WTC11 (cell line): ENCODE data around the gene BTBD9. TPM values are rescaled to one million over a fixed set of nuclear protein-coding genes. Genes with fewer than 3 reads are reported as not detected.

Experiments used
- ATAC-seq: fragments of 200-7000 bp; cut with Tn5 transposase; 2 replicates; pipeline ENCODE4 v1.10.0; 2021; ENCODE audit warnings: mild to moderate bottlenecking, moderate library complexity
- CTCF ChIA-PET: fragments of 300-600 bp; sonication (Branson Sonifier 250); formaldehyde crosslinking; loops from one replicate; lab custom pipeline; 2021; ENCODE audit warnings: antibody characterized with exemption; lab: Charles Lee
- POLR2A ChIA-PET: fragments of 350-600 bp; sonication (Branson Sonifier 250); formaldehyde crosslinking; loops from one replicate; lab custom pipeline; 2021; ENCODE audit warnings: antibody characterized with exemption; lab: Charles Lee
- DNase-seq: peaks from one replicate; pipeline ENCODE4 v3.0.0; 2021; ENCODE audit warnings: low spot score
- H3K27ac Mint-ChIP-seq: 2 replicates; pipeline ENCODE4 v1.8.0; 2021; ENCODE audit warnings: mixed read lengths
- H3K27me3 Mint-ChIP-seq: 2 replicates; pipeline ENCODE4 v1.8.0; 2021; ENCODE audit warnings: low read depth, mild to moderate bottlenecking, moderate library complexity, mixed read lengths
- H3K36me3 Mint-ChIP-seq: 2 replicates; pipeline ENCODE4 v1.8.0; 2021; ENCODE audit warnings: mixed read lengths
- H3K4me1 Mint-ChIP-seq: 2 replicates; pipeline ENCODE4 v1.8.0; 2022; ENCODE audit warnings: mixed read lengths
- H3K4me3 Mint-ChIP-seq: 2 replicates; pipeline ENCODE4 v1.8.0; 2021; ENCODE audit warnings: mild to moderate bottlenecking, moderate library complexity, mixed read lengths
- H3K9me3 Mint-ChIP-seq: 2 replicates; pipeline ENCODE4 v1.8.0; 2021; ENCODE audit warnings: mixed read lengths
- CREM ChIP-seq: sonication (generic); formaldehyde crosslinking; IDR thresholded peaks from 2 replicates; pipeline ENCODE4 v1.8.1; 2022; ENCODE audit warnings: mild to moderate bottlenecking, missing genetic modification reagents, moderate library complexity
- EMX1 ChIP-seq: fragments of 250-450 bp; sonication (Bioruptor Pico); IDR thresholded peaks from 2 replicates; pipeline ENCODE4 v1.8.0; 2021; ENCODE audit warnings: mild to moderate bottlenecking
- HMGA2 ChIP-seq: fragments of 250-450 bp; sonication (Bioruptor Pico); IDR thresholded peaks from 2 replicates; pipeline ENCODE4 v1.4.0; 2021; ENCODE audit warnings: mild to moderate bottlenecking, moderate library complexity
- JAZF1 ChIP-seq: fragments of 250-450 bp; sonication (Bioruptor Pico); IDR thresholded peaks from 2 replicates; pipeline ENCODE4 v1.9.0; 2021; ENCODE audit warnings: moderate library complexity, mild to moderate bottlenecking, inconsistent platforms
- KAT7 ChIP-seq: sonication (generic); formaldehyde crosslinking; IDR thresholded peaks from 2 replicates; pipeline ENCODE4 v1.8.1; 2023; ENCODE audit warnings: missing genetic modification reagents, mild to moderate bottlenecking, borderline replicate concordance
- NFATC4 ChIP-seq: fragments of 250-450 bp; sonication (Bioruptor Pico); IDR thresholded peaks from 2 replicates; pipeline ENCODE4 v1.9.0; 2021; ENCODE audit warnings: mild to moderate bottlenecking
- NR1H2 ChIP-seq: sonication (generic); formaldehyde crosslinking; IDR thresholded peaks from 2 replicates; pipeline ENCODE4 v1.9.0; 2021; ENCODE audit warnings: mild to moderate bottlenecking, moderate library complexity, missing genetic modification reagents
- NR2C2 ChIP-seq: sonication (generic); formaldehyde crosslinking; IDR thresholded peaks from 2 replicates; pipeline ENCODE4 v1.8.0; 2022; ENCODE audit warnings: mild to moderate bottlenecking, missing genetic modification reagents
- NR3C1 ChIP-seq: sonication (generic); formaldehyde crosslinking; conservative IDR thresholded peaks from 2 replicates; pipeline ENCODE4 v1.8.1; 2023; ENCODE audit warnings: low read depth, mild to moderate bottlenecking, missing genetic modification reagents
- SP1 ChIP-seq: sonication (generic); formaldehyde crosslinking; conservative IDR thresholded peaks from 2 replicates; pipeline ENCODE4 v1.8.1; 2022; ENCODE audit warnings: missing genetic modification reagents
- TEAD4 ChIP-seq: sonication (generic); formaldehyde crosslinking; IDR thresholded peaks from 2 replicates; pipeline ENCODE4 v1.8.0; 2022; ENCODE audit warnings: mild to moderate bottlenecking, missing genetic modification reagents
- TP53 ChIP-seq: sonication (generic); formaldehyde crosslinking; IDR thresholded peaks from 2 replicates; pipeline ENCODE4 v1.8.1; 2023; ENCODE audit warnings: mild to moderate bottlenecking, missing genetic modification reagents
- total RNA-seq: library from RNA; stranded (reverse); gene quantifications from 3 replicates; pipeline ENCODE4 v1.2.3, GENCODE V29; 2021
- TF ChIP-seq, protein P1 (sequence below): sonication (generic); formaldehyde crosslinking; conservative IDR thresholded peaks from 2 replicates; pipeline ENCODE4 v1.8.1; 2023; ENCODE audit warnings: mild to moderate bottlenecking, low read depth, missing genetic modification reagents, moderate library complexity
- TF ChIP-seq, protein P2 (sequence below): sonication (generic); formaldehyde crosslinking; IDR thresholded peaks from 2 replicates; pipeline ENCODE4 v1.8.0; 2023; ENCODE audit warnings: mild to moderate bottlenecking, missing genetic modification reagents
- TF ChIP-seq, protein P3 (sequence below): sonication (generic); formaldehyde crosslinking; IDR thresholded peaks from 2 replicates; pipeline ENCODE4 v1.8.0; 2022; ENCODE audit warnings: mild to moderate bottlenecking, missing genetic modification reagents
- TF ChIP-seq, protein P4 (sequence below): sonication (generic); formaldehyde crosslinking; IDR thresholded peaks from 2 replicates; pipeline ENCODE4 v1.8.1; 2023; ENCODE audit warnings: mild to moderate bottlenecking, missing genetic modification reagents, moderate library complexity
- TF ChIP-seq, protein P5 (sequence below): sonication (generic); formaldehyde crosslinking; IDR thresholded peaks from 2 replicates; pipeline ENCODE4 v1.8.1; 2023; ENCODE audit warnings: mild to moderate bottlenecking, missing genetic modification reagents, moderate library complexity
- TF ChIP-seq, protein P6 (sequence below): fragments of 250-450 bp; sonication (Bioruptor Pico); IDR thresholded peaks from 2 replicates; pipeline ENCODE4 v1.8.0; 2021; ENCODE audit warnings: mild to moderate bottlenecking
- TF ChIP-seq, protein P7 (sequence below): sonication (generic); formaldehyde crosslinking; IDR thresholded peaks from 2 replicates; pipeline ENCODE4 v1.8.1; 2022; ENCODE audit warnings: mild to moderate bottlenecking, missing genetic modification reagents, moderate library complexity, borderline replicate concordance

Gene BTBD9
- total RNA-seq, 1 experiment from 2014 or later, result 4.2 TPM

DNA sequence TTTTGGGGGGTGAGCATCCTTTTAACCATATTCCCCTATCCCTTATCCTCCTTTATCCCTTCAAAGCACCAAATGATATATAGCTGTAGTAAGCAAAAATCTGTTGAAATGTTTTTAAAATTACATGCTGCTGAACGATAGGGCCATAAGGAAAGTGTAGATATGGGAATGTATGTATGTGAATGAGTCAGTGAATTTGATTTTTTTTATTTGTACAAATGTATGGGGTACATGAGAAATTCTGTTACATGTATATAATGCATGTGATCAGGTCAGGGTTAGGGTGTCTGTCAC lies 493.0 kb downstream of the BTBD9 start:
- Mint-ChIP-seq H3K27me3 (no peaks in the 10 kb centered on the region), H3K27ac (no peak overlapping the region), H3K4me3 (no peak overlapping the region), H3K4me1 (peaks cover 50% of the 10 kb centered on the region), H3K9me3 (no peaks in the 10 kb centered on the region), H3K36me3 (no peaks in the 10 kb centered on the region)
- CTCF ChIA-PET, result no interaction called here
- DNase-seq, result no peak
- POLR2A ChIA-PET, result no interaction called here
- TF ChIP-seq TEAD4 (CRISPR knock-in tag) (no peak), TP53 (no peak), KAT7 (CRISPR knock-in tag) (no peak), NR3C1 (CRISPR knock-in tag) (no peak), NR1H2 (CRISPR knock-in tag) (no peak), SP1 (no peak), JAZF1 (CRISPR knock-in tag) (no peak)
- TF ChIP-seq, protein P1, sequence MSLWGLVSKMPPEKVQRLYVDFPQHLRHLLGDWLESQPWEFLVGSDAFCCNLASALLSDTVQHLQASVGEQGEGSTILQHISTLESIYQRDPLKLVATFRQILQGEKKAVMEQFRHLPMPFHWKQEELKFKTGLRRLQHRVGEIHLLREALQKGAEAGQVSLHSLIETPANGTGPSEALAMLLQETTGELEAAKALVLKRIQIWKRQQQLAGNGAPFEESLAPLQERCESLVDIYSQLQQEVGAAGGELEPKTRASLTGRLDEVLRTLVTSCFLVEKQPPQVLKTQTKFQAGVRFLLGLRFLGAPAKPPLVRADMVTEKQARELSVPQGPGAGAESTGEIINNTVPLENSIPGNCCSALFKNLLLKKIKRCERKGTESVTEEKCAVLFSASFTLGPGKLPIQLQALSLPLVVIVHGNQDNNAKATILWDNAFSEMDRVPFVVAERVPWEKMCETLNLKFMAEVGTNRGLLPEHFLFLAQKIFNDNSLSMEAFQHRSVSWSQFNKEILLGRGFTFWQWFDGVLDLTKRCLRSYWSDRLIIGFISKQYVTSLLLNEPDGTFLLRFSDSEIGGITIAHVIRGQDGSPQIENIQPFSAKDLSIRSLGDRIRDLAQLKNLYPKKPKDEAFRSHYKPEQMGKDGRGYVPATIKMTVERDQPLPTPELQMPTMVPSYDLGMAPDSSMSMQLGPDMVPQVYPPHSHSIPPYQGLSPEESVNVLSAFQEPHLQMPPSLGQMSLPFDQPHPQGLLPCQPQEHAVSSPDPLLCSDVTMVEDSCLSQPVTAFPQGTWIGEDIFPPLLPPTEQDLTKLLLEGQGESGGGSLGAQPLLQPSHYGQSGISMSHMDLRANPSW (CRISPR knock-in tag), result no peak
- TF ChIP-seq, protein P2, sequence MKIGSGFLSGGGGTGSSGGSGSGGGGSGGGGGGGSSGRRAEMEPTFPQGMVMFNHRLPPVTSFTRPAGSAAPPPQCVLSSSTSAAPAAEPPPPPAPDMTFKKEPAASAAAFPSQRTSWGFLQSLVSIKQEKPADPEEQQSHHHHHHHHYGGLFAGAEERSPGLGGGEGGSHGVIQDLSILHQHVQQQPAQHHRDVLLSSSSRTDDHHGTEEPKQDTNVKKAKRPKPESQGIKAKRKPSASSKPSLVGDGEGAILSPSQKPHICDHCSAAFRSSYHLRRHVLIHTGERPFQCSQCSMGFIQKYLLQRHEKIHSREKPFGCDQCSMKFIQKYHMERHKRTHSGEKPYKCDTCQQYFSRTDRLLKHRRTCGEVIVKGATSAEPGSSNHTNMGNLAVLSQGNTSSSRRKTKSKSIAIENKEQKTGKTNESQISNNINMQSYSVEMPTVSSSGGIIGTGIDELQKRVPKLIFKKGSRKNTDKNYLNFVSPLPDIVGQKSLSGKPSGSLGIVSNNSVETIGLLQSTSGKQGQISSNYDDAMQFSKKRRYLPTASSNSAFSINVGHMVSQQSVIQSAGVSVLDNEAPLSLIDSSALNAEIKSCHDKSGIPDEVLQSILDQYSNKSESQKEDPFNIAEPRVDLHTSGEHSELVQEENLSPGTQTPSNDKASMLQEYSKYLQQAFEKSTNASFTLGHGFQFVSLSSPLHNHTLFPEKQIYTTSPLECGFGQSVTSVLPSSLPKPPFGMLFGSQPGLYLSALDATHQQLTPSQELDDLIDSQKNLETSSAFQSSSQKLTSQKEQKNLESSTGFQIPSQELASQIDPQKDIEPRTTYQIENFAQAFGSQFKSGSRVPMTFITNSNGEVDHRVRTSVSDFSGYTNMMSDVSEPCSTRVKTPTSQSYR, result no peak
- TF ChIP-seq, protein P3, sequence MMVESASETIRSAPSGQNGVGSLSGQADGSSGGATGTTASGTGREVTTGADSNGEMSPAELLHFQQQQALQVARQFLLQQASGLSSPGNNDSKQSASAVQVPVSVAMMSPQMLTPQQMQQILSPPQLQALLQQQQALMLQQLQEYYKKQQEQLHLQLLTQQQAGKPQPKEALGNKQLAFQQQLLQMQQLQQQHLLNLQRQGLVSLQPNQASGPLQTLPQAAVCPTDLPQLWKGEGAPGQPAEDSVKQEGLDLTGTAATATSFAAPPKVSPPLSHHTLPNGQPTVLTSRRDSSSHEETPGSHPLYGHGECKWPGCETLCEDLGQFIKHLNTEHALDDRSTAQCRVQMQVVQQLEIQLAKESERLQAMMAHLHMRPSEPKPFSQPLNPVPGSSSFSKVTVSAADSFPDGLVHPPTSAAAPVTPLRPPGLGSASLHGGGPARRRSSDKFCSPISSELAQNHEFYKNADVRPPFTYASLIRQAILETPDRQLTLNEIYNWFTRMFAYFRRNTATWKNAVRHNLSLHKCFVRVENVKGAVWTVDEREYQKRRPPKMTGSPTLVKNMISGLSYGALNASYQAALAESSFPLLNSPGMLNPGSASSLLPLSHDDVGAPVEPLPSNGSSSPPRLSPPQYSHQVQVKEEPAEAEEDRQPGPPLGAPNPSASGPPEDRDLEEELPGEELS, result no peak
- TF ChIP-seq, protein P4, sequence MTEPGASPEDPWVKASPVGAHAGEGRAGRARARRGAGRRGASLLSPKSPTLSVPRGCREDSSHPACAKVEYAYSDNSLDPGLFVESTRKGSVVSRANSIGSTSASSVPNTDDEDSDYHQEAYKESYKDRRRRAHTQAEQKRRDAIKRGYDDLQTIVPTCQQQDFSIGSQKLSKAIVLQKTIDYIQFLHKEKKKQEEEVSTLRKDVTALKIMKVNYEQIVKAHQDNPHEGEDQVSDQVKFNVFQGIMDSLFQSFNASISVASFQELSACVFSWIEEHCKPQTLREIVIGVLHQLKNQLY (CRISPR knock-in tag), result no peak
- TF ChIP-seq, protein P5, sequence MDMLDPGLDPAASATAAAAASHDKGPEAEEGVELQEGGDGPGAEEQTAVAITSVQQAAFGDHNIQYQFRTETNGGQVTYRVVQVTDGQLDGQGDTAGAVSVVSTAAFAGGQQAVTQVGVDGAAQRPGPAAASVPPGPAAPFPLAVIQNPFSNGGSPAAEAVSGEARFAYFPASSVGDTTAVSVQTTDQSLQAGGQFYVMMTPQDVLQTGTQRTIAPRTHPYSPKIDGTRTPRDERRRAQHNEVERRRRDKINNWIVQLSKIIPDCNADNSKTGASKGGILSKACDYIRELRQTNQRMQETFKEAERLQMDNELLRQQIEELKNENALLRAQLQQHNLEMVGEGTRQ (CRISPR knock-in tag), result no peak
- no peak for ATAC-seq

DNA sequence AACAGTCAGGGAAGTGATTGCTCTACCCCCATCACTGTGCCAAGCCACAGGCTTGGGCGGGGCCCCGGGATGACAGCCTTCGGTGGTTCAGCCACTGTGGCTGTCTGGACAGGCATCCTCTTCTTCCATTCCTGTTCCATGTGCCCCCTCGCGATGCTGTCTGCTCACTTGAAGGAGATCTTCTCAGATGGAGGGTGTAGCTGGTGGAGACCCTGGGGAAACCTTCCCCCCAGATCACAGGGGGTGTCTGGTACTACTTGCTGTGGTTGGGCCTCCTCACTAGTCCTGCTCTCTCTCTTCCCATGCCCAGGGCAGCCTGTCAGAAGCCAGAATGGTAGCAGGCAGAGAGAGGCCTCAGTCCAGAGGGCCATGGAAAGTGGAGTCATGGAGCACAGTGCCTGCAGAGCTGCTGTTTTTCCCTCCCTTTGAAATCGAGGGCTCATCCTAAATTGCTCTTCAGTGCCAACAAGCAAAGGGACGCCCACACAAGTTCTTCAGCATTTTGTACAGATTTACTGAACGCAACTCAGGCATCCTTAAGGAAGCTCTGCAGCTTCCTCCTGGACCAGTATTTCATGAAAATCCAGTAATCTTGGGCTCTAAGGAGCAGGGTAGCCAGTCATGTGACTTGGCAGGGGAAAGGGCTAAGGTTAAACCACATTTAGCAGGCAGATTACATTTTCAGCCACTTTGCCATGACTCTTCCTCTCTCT lies 493.6 kb downstream of the BTBD9 start:
- H3K4me3 Mint-ChIP-seq, result no peak overlapping the region
- H3K36me3 Mint-ChIP-seq, result no peaks in the 10 kb centered on the region
- TF ChIP-seq, protein P6, sequence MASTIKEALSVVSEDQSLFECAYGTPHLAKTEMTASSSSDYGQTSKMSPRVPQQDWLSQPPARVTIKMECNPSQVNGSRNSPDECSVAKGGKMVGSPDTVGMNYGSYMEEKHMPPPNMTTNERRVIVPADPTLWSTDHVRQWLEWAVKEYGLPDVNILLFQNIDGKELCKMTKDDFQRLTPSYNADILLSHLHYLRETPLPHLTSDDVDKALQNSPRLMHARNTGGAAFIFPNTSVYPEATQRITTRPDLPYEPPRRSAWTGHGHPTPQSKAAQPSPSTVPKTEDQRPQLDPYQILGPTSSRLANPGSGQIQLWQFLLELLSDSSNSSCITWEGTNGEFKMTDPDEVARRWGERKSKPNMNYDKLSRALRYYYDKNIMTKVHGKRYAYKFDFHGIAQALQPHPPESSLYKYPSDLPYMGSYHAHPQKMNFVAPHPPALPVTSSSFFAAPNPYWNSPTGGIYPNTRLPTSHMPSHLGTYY, result no peak
- TF ChIP-seq, protein P7, sequence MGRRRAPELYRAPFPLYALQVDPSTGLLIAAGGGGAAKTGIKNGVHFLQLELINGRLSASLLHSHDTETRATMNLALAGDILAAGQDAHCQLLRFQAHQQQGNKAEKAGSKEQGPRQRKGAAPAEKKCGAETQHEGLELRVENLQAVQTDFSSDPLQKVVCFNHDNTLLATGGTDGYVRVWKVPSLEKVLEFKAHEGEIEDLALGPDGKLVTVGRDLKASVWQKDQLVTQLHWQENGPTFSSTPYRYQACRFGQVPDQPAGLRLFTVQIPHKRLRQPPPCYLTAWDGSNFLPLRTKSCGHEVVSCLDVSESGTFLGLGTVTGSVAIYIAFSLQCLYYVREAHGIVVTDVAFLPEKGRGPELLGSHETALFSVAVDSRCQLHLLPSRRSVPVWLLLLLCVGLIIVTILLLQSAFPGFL (CRISPR knock-in tag), result no peak
- TF ChIP-seq KAT7 (CRISPR knock-in tag) (no peak), EMX1 (CRISPR knock-in tag) (no peak), NR2C2 (CRISPR knock-in tag) (no peak), CREM (CRISPR knock-in tag) (no peak), HMGA2 (no peak), NFATC4 (CRISPR knock-in tag) (no peak)
- no peak overlapping the region for H3K27ac Mint-ChIP-seq
- H3K4me1 Mint-ChIP-seq, result peaks cover 54% of the 10 kb centered on the region
- no peaks in the 10 kb centered on the region for H3K9me3 Mint-ChIP-seq
- H3K27me3 Mint-ChIP-seq, result no peaks in the 10 kb centered on the region
- ATAC-seq, result no peak
- DNase-seq, result no peak
- ChIA-PET CTCF (no interaction called here), POLR2A (no interaction called here)
